HG03095 (cell line): ENCODE results near the gene CHN1.

Experiments used
- ATAC-seq: cut with Tn5 transposase; IDR thresholded peaks from one replicate; pipeline ENCODE4 v1.9.1; 2021; ENCODE audit warnings: moderate library complexity; ENCODE audit not compliant: unreplicated experiment

CHN1 gene

GRCh38 chr2:174974131-174974530, 31.1 kb downstream of the CHN1 start:
- no peak for ATAC-seq

GRCh38 chr2:174972924-174973323, 32.3 kb downstream of the CHN1 start:
- ATAC-seq: no peak

- no peak for ATAC-seq
Observed at GRCh38 chr2:174971868-174972781, 33.1 kb downstream of the CHN1 start.

- ATAC-seq: no peak
Observed at GRCh38 chr2:174970092-174970491, 35.1 kb downstream of the CHN1 start.

GRCh38 chr2:174969091-174969734, 36.0 kb downstream of the CHN1 start:
- ATAC-seq: no peak

- ATAC-seq: no peak
Observed at GRCh38 chr2:174967691-174968260, 37.4 kb downstream of the CHN1 start.

- ATAC-seq: no peak
Observed at GRCh38 chr2:174967086-174967485, 38.1 kb downstream of the CHN1 start.

GRCh38 chr2:174965992-174966744, 39.0 kb downstream of the CHN1 start:
- no peak for ATAC-seq

- no peak for ATAC-seq
Observed at GRCh38 chr2:174965551-174965950, 39.6 kb downstream of the CHN1 start.

GRCh38 chr2:174964404-174964803, 40.8 kb downstream of the CHN1 start:
- no peak for ATAC-seq

GRCh38 chr2:174963437-174964400, 41.5 kb downstream of the CHN1 start:
- no peak for ATAC-seq

GRCh38 chr2:174959787-174960186, 45.4 kb downstream of the CHN1 start:
- no peak for ATAC-seq

- no peak for ATAC-seq
Observed at GRCh38 chr2:174957050-174957449, 48.1 kb downstream of the CHN1 start.

- no peak for ATAC-seq
Observed at GRCh38 chr2:174952607-174953006, 52.6 kb downstream of the CHN1 start.

GRCh38 chr2:174951745-174952144, 53.4 kb downstream of the CHN1 start:
- no peak for ATAC-seq

GRCh38 chr2:174949988-174950687, 55.0 kb downstream of the CHN1 start:
- no peak for ATAC-seq

GRCh38 chr2:174945601-174946260, 59.5 kb downstream of the CHN1 start:
- no peak for ATAC-seq

- no peak for ATAC-seq
Observed at GRCh38 chr2:174939046-174939445, 66.1 kb downstream of the CHN1 start.

GRCh38 chr2:174931724-174932123, 73.5 kb downstream of the CHN1 start:
- ATAC-seq: no peak
